Measurements from ENCODE around the gene RPL38.

The RPL38 gene

DNA sequence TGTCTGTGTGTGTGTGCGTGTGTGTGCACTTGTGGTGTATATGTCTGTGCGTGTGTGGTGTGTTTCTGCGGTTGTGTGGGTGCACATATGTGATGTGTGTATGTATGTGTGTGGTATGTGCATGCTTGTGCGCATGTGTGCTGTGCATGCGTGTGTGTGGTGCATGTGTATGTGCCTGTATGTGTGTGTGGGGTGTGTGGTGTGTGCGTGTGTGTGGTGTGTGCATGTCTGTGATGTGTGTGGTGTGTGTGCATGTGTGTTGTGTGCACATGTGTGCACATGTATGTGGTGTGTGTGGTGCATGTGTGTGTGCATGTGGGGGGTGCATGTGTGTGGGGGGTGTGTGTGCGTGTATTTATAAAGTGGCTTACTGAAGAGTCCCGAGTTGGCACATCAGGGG lies 47.6 kb downstream of the RPL38 start:
- DNase-seq, result no peak

DNA sequence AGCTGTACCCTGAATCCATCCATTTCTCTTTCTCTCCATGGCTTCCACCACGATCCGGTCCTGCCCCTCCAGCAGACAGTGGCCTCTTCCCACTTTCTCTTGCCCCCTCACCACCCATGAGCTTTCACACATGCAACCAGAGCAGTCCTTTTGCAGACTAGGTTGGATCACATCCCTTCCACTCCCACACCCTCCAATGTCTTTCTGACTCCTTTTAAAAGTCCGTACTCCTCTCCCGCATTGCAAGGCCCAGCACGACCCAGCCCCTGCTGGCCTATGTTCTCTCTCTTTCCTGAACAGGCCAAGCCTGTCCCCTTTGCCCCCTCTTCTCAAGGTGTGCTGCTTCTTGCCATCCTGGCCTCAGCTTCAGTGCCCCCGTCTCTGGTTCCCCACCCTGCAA lies 48.1 kb downstream of the RPL38 start:
- no peak for DNase-seq

- DNase-seq, result no peak
Measured at GRCh38 chr17:74252211-74252610, 48.7 kb downstream of the RPL38 start.

GRCh38 chr17:74253036-74253435 lies 49.6 kb downstream of the RPL38 start:
- no peak for DNase-seq

DNA sequence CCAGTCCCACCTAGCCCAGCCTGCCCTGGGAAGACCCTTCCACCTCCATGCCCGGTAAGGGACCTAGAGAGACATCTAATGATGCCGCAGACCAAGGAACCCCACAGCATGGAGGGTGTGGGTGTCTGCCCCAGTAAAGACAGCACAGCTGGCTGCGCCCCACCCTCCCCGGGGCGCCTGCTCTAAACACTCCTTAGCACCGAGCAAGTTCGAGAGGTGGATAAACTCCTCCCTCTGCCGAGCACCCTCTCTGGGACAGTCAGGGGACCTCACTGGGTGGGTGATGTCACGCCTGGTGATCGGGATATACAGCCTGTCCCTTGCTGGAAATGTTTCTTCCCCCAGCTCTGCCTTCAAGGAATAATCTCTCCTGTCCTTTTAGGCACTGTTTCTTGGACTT lies 53.8 kb downstream of the RPL38 start:
- no peak for DNase-seq

GRCh38 chr17:74259667-74260524 lies 56.4 kb downstream of the RPL38 start:
- DNase-seq, result no peak
